HFF-Myc (cell line): ENCODE data around the gene PTPN3.
"Not testable (repeated sequence)": the region's sequence is repeated elsewhere in the genome, so short reads cannot be mapped to it uniquely, and the experiment has no call there.

Source experiments
- DNase-seq: peaks from one replicate; pipeline ENCODE4 v3.0.0-alpha.2; 2011; ENCODE audit warnings: low read depth; ENCODE audit errors: extremely low read depth
- H3K4me3 ChIP-seq: replicated peaks from 2 replicates; pipeline ENCODE4 v1.5.1; 2011; ENCODE audit warnings: low read depth, mild to moderate bottlenecking, control low read depth, low read length
- CTCF ChIP-seq: IDR thresholded peaks from 2 replicates; pipeline ENCODE4 v1.5.1; 2012; ENCODE audit warnings: mild to moderate bottlenecking, low read depth, low read length, control low read depth; ENCODE audit errors: missing control alignments

PTPN3 gene

GRCh38 chr9:109498195-109499092 is at the start of gene PTPN3:
Gene PTPN3 (minus strand): TSS chr9:109498307. CDS start chr9:109463434, 34,873 bp downstream.
- TF ChIP-seq CTCF: no peak
- peak within 1 kb of the TSS; percentile 46 for H3K4me3 ChIP-seq
- DNase-seq: no peak

- DNase-seq, H3K4me3 ChIP-seq: not testable (repeated sequence)
Measured at GRCh38 chr9:109544954-109545353, 46.8 kb upstream of the PTPN3 start.

- no peak for TF ChIP-seq CTCF
- no peak overlapping the region for H3K4me3 ChIP-seq
Measured at GRCh38 chr9:109542922-109543321, 44.8 kb upstream of the PTPN3 start.

GRCh38 chr9:109538346-109538745 is 40.2 kb upstream of the PTPN3 start:
- no peak overlapping the region for H3K4me3 ChIP-seq
- TF ChIP-seq CTCF: no peak
- DNase-seq: no peak

More at GRCh38 chr9:109542922-109543321, 44.8 kb upstream of the PTPN3 start:
- no peak for DNase-seq

GRCh38 chr9:109537288-109537687 is 39.2 kb upstream of the PTPN3 start:
- TF ChIP-seq CTCF: no peak
- H3K4me3 ChIP-seq: no peak overlapping the region
- DNase-seq: no peak

GRCh38 chr9:109536859-109537258 is 38.8 kb upstream of the PTPN3 start:
- no peak for DNase-seq
- H3K4me3 ChIP-seq: no peak overlapping the region
- no peak for TF ChIP-seq CTCF

GRCh38 chr9:109535365-109535764 is 37.3 kb upstream of the PTPN3 start:
- DNase-seq: no peak
- no peak for TF ChIP-seq CTCF
- H3K4me3 ChIP-seq: no peak overlapping the region
